ENCODE measurements around the gene TAAR1. TPM values are rescaled to one million over a fixed set of nuclear protein-coding genes. Genes with fewer than 3 reads are reported as not detected.

TAAR1 gene
- total RNA-seq, 1 experiment from 2014 or later: not detected

GRCh38 chr6:132598473-132598872 is 60.5 kb downstream of the TAAR1 start:
- Mint-ChIP-seq H3K27me3 (ENCODE audit: low read depth) (peaks cover 5% of the 10 kb centered on the region), H3K36me3 (no peaks in the 10 kb centered on the region), H3K27ac (no peak overlapping the region), H3K4me1 (peaks cover 2% of the 10 kb centered on the region), H3K4me3 (no peak overlapping the region), H3K9me3 (no peaks in the 10 kb centered on the region)
- DNase-seq (ENCODE audit: low spot score) (peak; percentile 14), ATAC-seq (peak; percentile 100)
- ChIA-PET CTCF (interaction anchor here (0.7 to 1.2 kb wide), 9 partner anchors 9 to 319 kb away, joined by 3 to 9 read pairs (median 4); partner anchors contain the start of gene TAAR5), POLR2A (no interaction called here)
- TF ChIP-seq GTF2I (CRISPR knock-in tag; conservative IDR thresholded peaks at IDR 0.05): no peak
- TF ChIP-seq CTCF (IDR thresholded peaks at IDR 0.05): peak; percentile 35

DNA sequence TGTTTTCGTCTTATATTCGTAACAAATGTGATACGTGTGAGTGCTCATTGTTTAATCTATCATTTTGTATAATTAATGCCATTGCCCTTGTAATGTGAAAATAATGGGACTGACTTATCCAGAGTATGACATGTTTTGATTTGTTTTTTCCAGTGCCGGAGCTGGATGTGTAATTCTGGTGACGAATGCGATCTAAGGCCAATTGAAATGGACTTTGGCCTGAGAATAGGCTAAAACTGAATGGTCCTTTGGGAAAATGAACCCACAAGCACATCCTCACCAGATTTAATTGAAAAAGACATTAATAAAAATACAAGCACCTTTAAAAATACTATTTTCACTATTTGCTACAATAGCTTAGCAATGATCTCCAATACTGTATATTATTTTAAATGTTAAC is 62.8 kb downstream of the TAAR1 start:
- Mint-ChIP-seq H3K4me3 (no peak overlapping the region), H3K4me1 (peaks cover 2% of the 10 kb centered on the region), H3K27ac (no peak overlapping the region), H3K9me3 (no peaks in the 10 kb centered on the region), H3K27me3 (ENCODE audit: low read depth) (peaks cover 5% of the 10 kb centered on the region), H3K36me3 (no peaks in the 10 kb centered on the region)
- ATAC-seq (no peak), DNase-seq (ENCODE audit: low spot score) (no peak)
- ChIA-PET CTCF (no interaction called here), POLR2A (no interaction called here)
- TF ChIP-seq NR3C1 (CRISPR knock-in tag; conservative IDR thresholded peaks at IDR 0.05; ENCODE audit: low read depth) (no peak), ZNF532 (CRISPR knock-in tag; IDR thresholded peaks at IDR 0.05; ENCODE audit: borderline replicate concordance) (no peak), AFF4 (CRISPR knock-in tag; IDR thresholded peaks at IDR 0.05; ENCODE audit: borderline replicate concordance) (no peak), SMAD4 (CRISPR knock-in tag; IDR thresholded peaks at IDR 0.05) (no peak), CDX4 (CRISPR knock-in tag; IDR thresholded peaks at IDR 0.05; ENCODE audit: borderline replicate concordance) (no peak), IRF2 (CRISPR knock-in tag; IDR thresholded peaks at IDR 0.05; ENCODE audit: borderline replicate concordance, low read depth) (no peak), ZNF138 (CRISPR knock-in tag; conservative IDR thresholded peaks at IDR 0.05) (no peak), GRHL2 (CRISPR knock-in tag; IDR thresholded peaks at IDR 0.05; ENCODE audit: insufficient replicate concordance, severe bottlenecking) (no peak), PRDM15 (CRISPR knock-in tag; IDR thresholded peaks at IDR 0.05) (no peak), ZNF671 (CRISPR knock-in tag; IDR thresholded peaks at IDR 0.05) (no peak)
- TF ChIP-seq, protein P1, sequence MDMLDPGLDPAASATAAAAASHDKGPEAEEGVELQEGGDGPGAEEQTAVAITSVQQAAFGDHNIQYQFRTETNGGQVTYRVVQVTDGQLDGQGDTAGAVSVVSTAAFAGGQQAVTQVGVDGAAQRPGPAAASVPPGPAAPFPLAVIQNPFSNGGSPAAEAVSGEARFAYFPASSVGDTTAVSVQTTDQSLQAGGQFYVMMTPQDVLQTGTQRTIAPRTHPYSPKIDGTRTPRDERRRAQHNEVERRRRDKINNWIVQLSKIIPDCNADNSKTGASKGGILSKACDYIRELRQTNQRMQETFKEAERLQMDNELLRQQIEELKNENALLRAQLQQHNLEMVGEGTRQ (CRISPR knock-in tag; IDR thresholded peaks at IDR 0.05): no peak
- TF ChIP-seq, protein P2, sequence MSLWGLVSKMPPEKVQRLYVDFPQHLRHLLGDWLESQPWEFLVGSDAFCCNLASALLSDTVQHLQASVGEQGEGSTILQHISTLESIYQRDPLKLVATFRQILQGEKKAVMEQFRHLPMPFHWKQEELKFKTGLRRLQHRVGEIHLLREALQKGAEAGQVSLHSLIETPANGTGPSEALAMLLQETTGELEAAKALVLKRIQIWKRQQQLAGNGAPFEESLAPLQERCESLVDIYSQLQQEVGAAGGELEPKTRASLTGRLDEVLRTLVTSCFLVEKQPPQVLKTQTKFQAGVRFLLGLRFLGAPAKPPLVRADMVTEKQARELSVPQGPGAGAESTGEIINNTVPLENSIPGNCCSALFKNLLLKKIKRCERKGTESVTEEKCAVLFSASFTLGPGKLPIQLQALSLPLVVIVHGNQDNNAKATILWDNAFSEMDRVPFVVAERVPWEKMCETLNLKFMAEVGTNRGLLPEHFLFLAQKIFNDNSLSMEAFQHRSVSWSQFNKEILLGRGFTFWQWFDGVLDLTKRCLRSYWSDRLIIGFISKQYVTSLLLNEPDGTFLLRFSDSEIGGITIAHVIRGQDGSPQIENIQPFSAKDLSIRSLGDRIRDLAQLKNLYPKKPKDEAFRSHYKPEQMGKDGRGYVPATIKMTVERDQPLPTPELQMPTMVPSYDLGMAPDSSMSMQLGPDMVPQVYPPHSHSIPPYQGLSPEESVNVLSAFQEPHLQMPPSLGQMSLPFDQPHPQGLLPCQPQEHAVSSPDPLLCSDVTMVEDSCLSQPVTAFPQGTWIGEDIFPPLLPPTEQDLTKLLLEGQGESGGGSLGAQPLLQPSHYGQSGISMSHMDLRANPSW (CRISPR knock-in tag; conservative IDR thresholded peaks at IDR 0.05; ENCODE audit: low read depth): no peak

Data from WTC11 (cell line).